Activated CD4-positive, alpha-beta T cell treated with anti-CD3 and anti-CD28 coated beads for 48 hours (primary cell): ENCODE results near the gene SPDYE2.
"Not testable (repeated sequence)": the region's sequence is repeated elsewhere in the genome, so short reads cannot be mapped to it uniquely, and the experiment has no call there.

Source experiments
- DNase-seq: peaks from one replicate; pipeline ENCODE4 v3.0.0-alpha.2; 2020

The SPDYE2 gene

GRCh38 chr7:102540604-102541003 is 10.4 kb upstream of the SPDYE2 start:
- not testable (repeated sequence) for DNase-seq

GRCh38 chr7:102542083-102542482 is 8.9 kb upstream of the SPDYE2 start:
- not testable (repeated sequence) for DNase-seq

- not testable (repeated sequence) for DNase-seq
Measured at GRCh38 chr7:102542771-102543170, 8.3 kb upstream of the SPDYE2 start.

GRCh38 chr7:102543596-102543995 is 7.4 kb upstream of the SPDYE2 start, which contains the start of gene UPK3BL2:
Gene UPK3BL2, minus strand, starts transcription at chr7:102543696. Its CDS starts 60 bp downstream, at chr7:102543636.
- not testable (repeated sequence) for DNase-seq

GRCh38 chr7:102544372-102544771 is 6.7 kb upstream of the SPDYE2 start:
- DNase-seq = not testable (repeated sequence)

- not testable (repeated sequence) for DNase-seq
Measured at GRCh38 chr7:102545288-102545687, 5.7 kb upstream of the SPDYE2 start.

- not testable (repeated sequence) for DNase-seq
Measured at GRCh38 chr7:102546353-102546752, 4.7 kb upstream of the SPDYE2 start.

- not testable (repeated sequence) for DNase-seq
Measured at GRCh38 chr7:102568620-102569019, 17.6 kb downstream of the SPDYE2 start.

GRCh38 chr7:102572261-102573239 is 21.5 kb downstream of the SPDYE2 start, which contains the start of gene POLR2J3:
Gene POLR2J3, minus strand, starts transcription at chr7:102572583. Its CDS starts 62 bp downstream, at chr7:102572521.
- peak; percentile 100 for DNase-seq

GRCh38 chr7:102574607-102575006 is 23.6 kb downstream of the SPDYE2 start:
- not testable (repeated sequence) for DNase-seq

- not testable (repeated sequence) for DNase-seq
Measured at GRCh38 chr7:102576363-102576762, 25.3 kb downstream of the SPDYE2 start.

GRCh38 chr7:102577315-102578240 is 26.6 kb downstream of the SPDYE2 start:
- DNase-seq = not testable (repeated sequence)

GRCh38 chr7:102578486-102578885 is 27.5 kb downstream of the SPDYE2 start:
- not testable (repeated sequence) for DNase-seq

GRCh38 chr7:102581722-102582121 is 30.7 kb downstream of the SPDYE2 start:
- not testable (repeated sequence) for DNase-seq

- DNase-seq = not testable (repeated sequence)
Measured at GRCh38 chr7:102583495-102583894, 32.5 kb downstream of the SPDYE2 start.

GRCh38 chr7:102589857-102590256 is 38.8 kb downstream of the SPDYE2 start:
- DNase-seq = not testable (repeated sequence)

- DNase-seq = peak; percentile 41
Measured at GRCh38 chr7:102592477-102593019, 41.5 kb downstream of the SPDYE2 start.

- DNase-seq = not testable (repeated sequence)
Measured at GRCh38 chr7:102593637-102594334, 42.8 kb downstream of the SPDYE2 start.

GRCh38 chr7:102596036-102596435 is 45.0 kb downstream of the SPDYE2 start:
- not testable (repeated sequence) for DNase-seq

- not testable (repeated sequence) for DNase-seq
Measured at GRCh38 chr7:102599699-102600098, 48.7 kb downstream of the SPDYE2 start.

- DNase-seq = not testable (repeated sequence)
Measured at GRCh38 chr7:102602317-102602716, 51.3 kb downstream of the SPDYE2 start.
